GM12865 (cell line): Measurements from ENCODE around the gene C1QTNF8.

ENCODE experiments used
- DNase-seq: peaks from one replicate; pipeline ENCODE4 v3.0.0; 2010; ENCODE audit warnings: low read depth
- H3K4me3 ChIP-seq: 2 replicates; pipeline ENCODE4 v1.5.1; 2011; ENCODE audit warnings: mild to moderate bottlenecking, low read depth, low read length, control low read depth
- CTCF ChIP-seq: IDR thresholded peaks from 2 replicates; pipeline ENCODE4 v1.5.1; 2011; ENCODE audit warnings: low read length, control low read depth, low read depth, inconsistent platforms; ENCODE audit not compliant: insufficient read depth; ENCODE audit errors: missing control alignments

Gene C1QTNF8

GRCh38 chr16:1098266-1098991 lies 2.4 kb upstream of the C1QTNF8 start:
- H3K4me3 ChIP-seq = no peak overlapping the region
- no peak for TF ChIP-seq CTCF
- no peak for DNase-seq

GRCh38 chr16:1097800-1098199 lies 1.8 kb upstream of the C1QTNF8 start:
- TF ChIP-seq CTCF = no peak
- no peak overlapping the region for H3K4me3 ChIP-seq
- no peak for DNase-seq

GRCh38 chr16:1097156-1097555 lies 1.1 kb upstream of the C1QTNF8 start:
- no peak overlapping the region for H3K4me3 ChIP-seq
- no peak for DNase-seq
- no peak for TF ChIP-seq CTCF

GRCh38 chr16:1095450-1096168 lies 435 bp downstream of the C1QTNF8 start:
- TF ChIP-seq CTCF = no peak
- H3K4me3 ChIP-seq = no peak overlapping the region
- no peak for DNase-seq

- no peak for TF ChIP-seq CTCF
- H3K4me3 ChIP-seq = no peak overlapping the region
- DNase-seq = no peak
These were observed 1.2 kb downstream of the C1QTNF8 start for GRCh38 chr16:1094601-1095449.

- no peak overlapping the region for H3K4me3 ChIP-seq
- no peak for DNase-seq
- no peak for TF ChIP-seq CTCF
These were observed 1.9 kb downstream of the C1QTNF8 start for GRCh38 chr16:1094124-1094479.
